T-helper 1 cell treated with Interleukin-12 subunit alpha and Interleukin-12 subunit beta and Interleukin-4 antibody, amounts not matched to agents 30 μg/mL and 1 μg/mL, for 36 hours (primary cell): ENCODE results near the gene TPBGL.

ENCODE experiments used
- H3K27ac Mint-ChIP-seq: one replicate; pipeline ENCODE4 v1.8.0; 2021; ENCODE audit warnings: mild to moderate bottlenecking, mixed read lengths
- H3K27me3 Mint-ChIP-seq: one replicate; pipeline ENCODE4 v1.8.0; 2021; ENCODE audit warnings: low read depth, mixed read lengths
- H3K36me3 Mint-ChIP-seq: one replicate; pipeline ENCODE4 v1.8.0; 2021; ENCODE audit warnings: low read depth, mixed read lengths
- H3K4me1 Mint-ChIP-seq: one replicate; pipeline ENCODE4 v1.8.0; 2021; ENCODE audit warnings: low read depth, mixed read lengths
- H3K4me3 Mint-ChIP-seq: one replicate; pipeline ENCODE4 v1.8.0; 2021; ENCODE audit warnings: mild to moderate bottlenecking, moderate library complexity, mixed read lengths
- H3K9me3 Mint-ChIP-seq: one replicate; pipeline ENCODE4 v1.8.0; 2021; ENCODE audit warnings: mixed read lengths

The TPBGL gene

DNA sequence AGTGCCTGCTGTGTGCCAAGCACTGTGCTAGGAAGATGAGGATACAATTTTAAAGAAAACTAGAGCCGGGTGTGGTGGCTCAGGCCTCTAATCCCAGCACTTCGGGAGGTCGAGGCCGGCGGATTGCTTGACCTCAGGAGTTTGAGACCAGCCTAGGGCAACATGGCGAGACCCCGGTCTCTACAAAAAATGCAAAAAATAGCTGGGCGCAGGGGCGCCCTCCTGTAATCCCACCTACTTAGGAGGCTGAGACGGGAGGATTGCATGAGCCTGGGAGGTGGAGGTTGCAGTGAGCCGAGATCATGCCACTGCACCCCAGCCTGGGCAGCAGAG lies 8.3 kb downstream of the TPBGL start:
- H3K4me3 Mint-ChIP-seq = no peak overlapping the region

GRCh38 chr11:75249704-75250103 lies 9.1 kb downstream of the TPBGL start:
- H3K36me3 Mint-ChIP-seq = no peaks in the 10 kb centered on the region
- H3K9me3 Mint-ChIP-seq = no peaks in the 10 kb centered on the region
- H3K4me1 Mint-ChIP-seq = peaks cover 3% of the 10 kb centered on the region
- H3K4me3 Mint-ChIP-seq = no peak overlapping the region
- no peak overlapping the region for H3K27ac Mint-ChIP-seq
- H3K27me3 Mint-ChIP-seq = peaks cover 36% of the 10 kb centered on the region

More for the DNA sequence above, 8.3 kb downstream of the TPBGL start:
- Mint-ChIP-seq H3K36me3 (no peaks in the 10 kb centered on the region), H3K27ac (no peak overlapping the region), H3K27me3 (peaks cover 44% of the 10 kb centered on the region), H3K9me3 (no peaks in the 10 kb centered on the region), H3K4me1 (peaks cover 3% of the 10 kb centered on the region)

DNA sequence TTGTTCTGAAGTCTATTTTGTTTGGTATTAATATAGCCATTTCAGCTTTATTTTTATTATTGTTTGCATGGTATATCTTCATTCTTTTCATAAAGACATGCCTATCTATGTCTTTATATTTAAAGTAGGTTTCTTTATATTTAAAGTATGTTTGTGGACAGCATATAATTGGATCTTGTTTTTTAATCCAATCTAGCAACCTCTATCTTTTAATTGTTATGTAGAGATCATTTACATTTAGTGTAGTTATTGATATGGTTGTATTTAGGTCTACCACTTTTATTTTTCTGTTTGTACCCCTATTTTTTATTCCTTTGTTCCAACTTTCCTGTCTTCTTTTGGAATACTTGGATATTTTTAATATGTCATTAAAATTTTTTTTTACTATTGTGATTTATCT lies 13.8 kb downstream of the TPBGL start:
- Mint-ChIP-seq H3K4me3 (no peak overlapping the region), H3K9me3 (no peaks in the 10 kb centered on the region), H3K27ac (no peak overlapping the region), H3K4me1 (no peaks in the 10 kb centered on the region), H3K36me3 (no peaks in the 10 kb centered on the region), H3K27me3 (peaks cover 48% of the 10 kb centered on the region)

DNA sequence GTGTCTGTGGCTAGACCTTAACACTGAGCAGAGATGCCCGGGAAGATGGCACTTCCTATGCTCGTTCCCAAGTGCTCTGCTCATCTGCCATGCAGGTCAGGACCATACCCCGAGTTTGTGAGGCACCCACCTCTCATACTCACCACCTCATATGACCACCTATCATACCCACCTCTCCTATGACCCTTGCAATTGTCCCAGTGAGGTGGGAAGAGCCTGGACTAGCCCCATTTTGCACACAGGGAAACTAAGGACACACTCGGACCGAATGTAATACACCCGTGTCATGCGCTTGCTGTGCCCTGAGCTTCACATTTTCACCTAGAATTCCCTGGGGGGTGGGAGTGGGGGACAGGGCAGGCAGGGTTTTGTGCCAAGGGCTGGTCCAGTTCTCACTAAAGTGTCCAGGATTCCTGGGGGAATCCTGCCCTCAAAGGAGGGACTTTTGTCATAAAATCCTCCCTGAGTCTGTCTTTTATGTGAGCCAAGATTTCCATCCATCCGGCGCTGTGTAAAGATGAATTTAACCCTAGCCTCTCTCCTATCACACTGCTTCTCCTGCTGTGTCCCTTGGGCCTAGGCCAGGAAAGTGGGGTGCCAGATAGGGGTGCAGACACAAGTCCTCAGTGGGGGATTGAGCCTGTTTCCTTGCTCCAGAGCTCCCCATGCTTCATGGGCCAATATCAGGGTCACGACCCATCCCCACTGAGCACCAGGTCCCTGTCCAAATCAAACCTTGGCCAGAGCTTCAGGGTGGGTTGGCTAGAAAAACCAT lies 20.0 kb downstream of the TPBGL start:
- Mint-ChIP-seq H3K27me3 (peaks cover 19% of the 10 kb centered on the region), H3K9me3 (no peaks in the 10 kb centered on the region), H3K4me3 (no peak overlapping the region), H3K36me3 (no peaks in the 10 kb centered on the region), H3K27ac (no peak overlapping the region), H3K4me1 (peaks cover 20% of the 10 kb centered on the region)

DNA sequence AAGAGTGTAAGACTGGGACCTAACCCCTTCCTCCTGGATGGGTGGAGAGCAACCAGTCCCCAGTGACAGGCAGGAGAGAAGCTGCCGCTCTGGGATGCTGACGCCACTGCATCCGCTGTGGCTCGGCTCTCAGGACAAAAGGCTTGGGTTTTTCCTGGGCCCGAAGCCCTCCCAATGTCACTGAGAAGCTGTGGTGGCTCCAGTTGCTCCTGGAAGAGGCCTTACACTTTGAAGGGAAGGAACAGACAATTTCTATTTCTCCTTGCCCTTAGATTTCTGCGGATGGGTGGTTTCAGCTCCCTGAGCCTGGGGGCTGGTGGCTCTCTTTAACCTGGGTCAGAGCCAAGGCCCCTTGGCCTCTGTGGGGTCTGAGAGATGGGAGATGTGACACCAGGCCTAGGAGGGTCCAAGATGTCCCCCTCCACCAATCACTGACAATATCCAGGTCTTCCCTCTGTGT lies 21.4 kb downstream of the TPBGL start:
- H3K4me1 Mint-ChIP-seq = peaks cover 20% of the 10 kb centered on the region
- H3K4me3 Mint-ChIP-seq = no peak overlapping the region

DNA sequence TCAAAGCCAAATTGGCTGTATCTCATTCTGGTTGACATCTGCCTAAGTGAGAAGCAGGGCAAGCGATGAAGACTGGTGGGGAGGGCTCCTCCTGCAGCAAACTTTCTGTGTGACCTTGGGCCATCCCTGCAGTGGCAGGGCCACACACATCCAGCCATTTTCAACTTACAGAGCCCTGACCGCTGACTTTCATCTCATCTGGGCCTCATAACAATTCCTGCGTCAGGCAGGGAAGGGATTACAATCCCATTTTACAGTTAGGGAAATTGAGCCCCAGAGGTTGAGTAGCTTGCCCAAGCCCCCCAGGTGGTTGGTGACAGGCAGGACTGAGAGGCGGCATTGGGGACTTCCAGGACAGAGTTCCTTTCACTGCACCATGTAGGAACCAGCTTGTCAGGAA lies 21.9 kb downstream of the TPBGL start:
- Mint-ChIP-seq H3K27ac (no peak overlapping the region), H3K27me3 (peaks cover 7% of the 10 kb centered on the region), H3K9me3 (no peaks in the 10 kb centered on the region), H3K4me3 (no peak overlapping the region), H3K36me3 (no peaks in the 10 kb centered on the region), H3K4me1 (peaks cover 20% of the 10 kb centered on the region)

More for the DNA sequence above, 21.4 kb downstream of the TPBGL start:
- no peaks in the 10 kb centered on the region for H3K9me3 Mint-ChIP-seq
- peaks cover 11% of the 10 kb centered on the region for H3K27me3 Mint-ChIP-seq
- H3K27ac Mint-ChIP-seq = no peak overlapping the region
- H3K36me3 Mint-ChIP-seq = no peaks in the 10 kb centered on the region

- no peaks in the 10 kb centered on the region for H3K36me3 Mint-ChIP-seq
- H3K9me3 Mint-ChIP-seq = no peaks in the 10 kb centered on the region
- H3K27ac Mint-ChIP-seq = no peak overlapping the region
- H3K4me1 Mint-ChIP-seq = peaks cover 20% of the 10 kb centered on the region
- H3K4me3 Mint-ChIP-seq = no peak overlapping the region
- H3K27me3 Mint-ChIP-seq = no peaks in the 10 kb centered on the region
Measured at GRCh38 chr11:75262961-75263852, 22.6 kb downstream of the TPBGL start.

GRCh38 chr11:75263944-75264349 lies 23.4 kb downstream of the TPBGL start:
- H3K27ac Mint-ChIP-seq = no peak overlapping the region
- no peaks in the 10 kb centered on the region for H3K9me3 Mint-ChIP-seq
- peaks cover 20% of the 10 kb centered on the region for H3K4me1 Mint-ChIP-seq
- H3K27me3 Mint-ChIP-seq = no peaks in the 10 kb centered on the region
- H3K36me3 Mint-ChIP-seq = no peaks in the 10 kb centered on the region
- H3K4me3 Mint-ChIP-seq = no peak overlapping the region

DNA sequence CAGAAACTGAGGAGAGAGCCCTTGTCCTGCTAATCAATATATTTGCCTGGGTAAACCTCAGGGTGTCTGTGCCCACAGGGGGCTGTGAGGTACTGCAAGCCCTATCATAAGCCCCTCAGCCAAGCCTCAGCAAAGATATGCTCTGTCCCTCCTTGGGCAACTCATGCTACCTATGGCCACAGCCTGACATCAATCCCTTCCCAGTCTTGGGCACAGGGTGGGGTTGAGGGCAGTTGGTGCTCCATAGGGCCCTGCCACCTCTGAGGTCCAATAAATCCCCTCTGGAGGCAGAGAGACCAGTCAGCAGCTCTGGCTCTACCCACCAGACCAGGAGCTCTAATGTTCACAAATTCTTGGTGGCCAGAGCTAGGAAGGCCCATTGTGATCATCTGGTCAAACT lies 23.8 kb downstream of the TPBGL start:
- Mint-ChIP-seq H3K27me3 (no peaks in the 10 kb centered on the region), H3K36me3 (no peaks in the 10 kb centered on the region), H3K4me1 (peaks cover 20% of the 10 kb centered on the region), H3K27ac (no peak overlapping the region), H3K9me3 (no peaks in the 10 kb centered on the region), H3K4me3 (no peak overlapping the region)

DNA sequence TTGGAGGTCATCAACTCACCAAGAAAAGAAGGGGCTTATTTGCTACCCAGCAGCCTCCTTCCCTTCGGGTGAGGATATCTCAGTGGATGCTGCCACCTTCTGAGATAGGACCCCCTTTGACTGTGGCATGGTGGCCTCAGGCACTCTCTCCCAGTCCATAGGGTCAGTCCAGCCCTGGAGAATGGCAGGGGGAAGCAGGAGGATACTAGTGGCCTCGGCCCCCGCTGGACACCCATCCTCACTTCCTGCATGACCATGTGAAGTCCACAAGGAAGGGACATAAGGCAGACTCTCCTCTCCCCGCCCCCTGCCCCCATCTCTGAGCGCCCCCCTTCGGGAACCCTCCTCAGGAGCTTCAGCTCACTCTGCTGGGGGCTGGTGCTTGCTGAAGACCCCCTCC lies 24.4 kb downstream of the TPBGL start:
- H3K4me1 Mint-ChIP-seq = peaks cover 20% of the 10 kb centered on the region
- H3K27ac Mint-ChIP-seq = no peak overlapping the region
- no peaks in the 10 kb centered on the region for H3K9me3 Mint-ChIP-seq
- no peaks in the 10 kb centered on the region for H3K27me3 Mint-ChIP-seq
- H3K4me3 Mint-ChIP-seq = no peak overlapping the region
- no peaks in the 10 kb centered on the region for H3K36me3 Mint-ChIP-seq

GRCh38 chr11:75265851-75266531 lies 25.4 kb downstream of the TPBGL start:
- no peaks in the 10 kb centered on the region for H3K9me3 Mint-ChIP-seq
- no peak overlapping the region for H3K27ac Mint-ChIP-seq
- no peak overlapping the region for H3K4me3 Mint-ChIP-seq
- no peaks in the 10 kb centered on the region for H3K27me3 Mint-ChIP-seq
- H3K36me3 Mint-ChIP-seq = peaks cover 2% of the 10 kb centered on the region
- peaks cover 19% of the 10 kb centered on the region for H3K4me1 Mint-ChIP-seq

DNA sequence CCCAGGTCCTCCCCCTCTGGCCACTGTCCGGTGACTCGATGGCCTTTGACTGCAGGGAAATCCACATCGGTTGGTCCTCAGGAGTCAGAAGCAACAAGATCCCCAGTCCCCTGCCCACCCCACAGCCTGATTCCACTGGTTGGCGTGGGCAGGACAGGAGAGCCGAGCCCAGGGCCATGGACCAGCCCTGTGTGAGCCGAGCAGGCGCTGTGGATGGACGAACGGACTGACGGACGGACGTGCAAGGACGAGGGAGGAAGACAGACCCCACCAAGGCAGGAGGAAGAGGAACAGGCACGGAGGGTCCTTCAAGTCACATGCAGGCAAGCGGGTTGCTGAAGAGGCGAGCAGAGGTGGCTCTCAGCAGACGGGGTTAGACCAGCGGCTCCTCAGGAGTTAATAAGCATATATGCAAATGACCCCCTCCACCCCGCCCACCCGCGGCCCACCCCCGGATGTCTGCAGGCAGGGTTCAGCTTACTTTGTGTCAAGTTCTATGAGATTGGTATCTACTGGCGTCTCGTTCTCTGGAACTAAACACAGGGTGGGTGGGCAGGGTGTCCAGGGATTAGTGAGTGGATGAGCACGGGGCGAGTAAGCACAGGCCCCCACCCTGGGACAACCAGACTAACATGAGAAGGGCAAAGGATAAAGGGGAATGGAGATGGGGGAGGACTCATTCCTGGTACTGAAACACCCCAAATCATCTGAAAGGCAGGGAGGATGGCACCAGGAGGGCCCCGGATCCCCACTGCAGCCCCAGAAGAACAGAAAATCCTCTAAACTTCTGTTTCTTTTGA lies 26.8 kb downstream of the TPBGL start:
- Mint-ChIP-seq H3K4me1 (peaks cover 14% of the 10 kb centered on the region), H3K27ac (no peak overlapping the region), H3K36me3 (peaks cover 5% of the 10 kb centered on the region), H3K4me3 (no peak overlapping the region), H3K9me3 (no peaks in the 10 kb centered on the region), H3K27me3 (no peaks in the 10 kb centered on the region)

- Mint-ChIP-seq H3K36me3 (peaks cover 5% of the 10 kb centered on the region), H3K9me3 (no peaks in the 10 kb centered on the region), H3K27me3 (no peaks in the 10 kb centered on the region), H3K4me3 (no peak overlapping the region), H3K4me1 (peaks cover 16% of the 10 kb centered on the region), H3K27ac (no peak overlapping the region)
Measured at GRCh38 chr11:75268626-75269366, 28.2 kb downstream of the TPBGL start.

- peaks cover 5% of the 10 kb centered on the region for H3K36me3 Mint-ChIP-seq
- H3K27me3 Mint-ChIP-seq = no peaks in the 10 kb centered on the region
- H3K4me1 Mint-ChIP-seq = peaks cover 15% of the 10 kb centered on the region
- no peak overlapping the region for H3K27ac Mint-ChIP-seq
- no peak overlapping the region for H3K4me3 Mint-ChIP-seq
- no peaks in the 10 kb centered on the region for H3K9me3 Mint-ChIP-seq
Measured at GRCh38 chr11:75269367-75269660, 28.7 kb downstream of the TPBGL start.
